SU-DHL-6 (cell line): ENCODE results near the gene GSS.
"Not testable (repeated sequence)": the region's sequence is repeated elsewhere in the genome, so short reads cannot be mapped to it uniquely, and the experiment has no call there.

ENCODE experiments used
- CTCF ChIP-seq: fragments of 200-600 bp; sonication (generic); IDR thresholded peaks from one replicate; pipeline ENCODE4 v1.5.1; 2017; ENCODE audit warnings: antibody characterized with exemption, mild to moderate bottlenecking, low read length, moderate library complexity; ENCODE audit not compliant: insufficient read depth, poor library complexity, severe bottlenecking
- EZH2phosphoT487 ChIP-seq: fragments of 200-600 bp; sonication (generic), shearing (Covaris generic); conservative IDR thresholded peaks from 2 replicates; pipeline ENCODE4 v1.6.1; 2018; ENCODE audit warnings: mild to moderate bottlenecking, antibody characterized with exemption, low read length, moderate library complexity, mixed read lengths

- not testable (repeated sequence) for TF ChIP-seq CTCF, EZH2phosphoT487
These were observed 57.5 kb downstream of the GSS start for GRCh38 chr20:34898129-34898528.
